ENCODE data around the gene CKS1B. TPM values are rescaled to one million over a fixed set of nuclear protein-coding genes. Genes with fewer than 3 reads are reported as not detected.

CKS1B gene
- total and polyA plus RNA-seq, 2 donors (not counting 1 experiment from before 2014, with no cell fraction given), result 16.8 to 33.0 TPM

- peaks cover 66% of the 10 kb centered on the region for H3K4me1 Mint-ChIP-seq
Measured at GRCh38 chr1:154951901-154952657, 22.4 kb upstream of the CKS1B start.

More at GRCh38 chr1:154951901-154952657, 22.4 kb upstream of the CKS1B start:
- peak overlapping the region in 2 of 5 experiments; percentile 21 to 22 for H3K4me3 ChIP-seq (ENCODE audit: control extremely low read depth in 1 of 5, extremely low read depth in 1 of 5, insufficient read depth in 1 of 5, low read depth in 2 of 5, low read length in 4 of 5)
- peaks cover 58% of the 10 kb centered on the region for H4K20me1 ChIP-seq (ENCODE audit: control insufficient read depth, insufficient read depth, low read length, poor library complexity, severe bottlenecking)
- no peak overlapping the region for H2AFZ ChIP-seq (ENCODE audit: insufficient read depth, low read depth, low read length, poor library complexity, severe bottlenecking)
- WGBS (ENCODE audit: insufficient coverage), result 31% methylated on average over 12 of the region's 15 CpGs
- Mint-ChIP-seq H3K27ac (peak overlapping the region; percentile 96), H3K9me3 (ENCODE audit: insufficient read depth) (no peaks in the 10 kb centered on the region), H3K4me3 (peak overlapping the region; percentile 65), H3K27me3 (no peaks in the 10 kb centered on the region)
- DNase-seq (peak; percentile 79), ATAC-seq (ENCODE audit: low read depth) (peak; percentile 15)
- H3K9me3 ChIP-seq (ENCODE audit: control extremely low read depth in 1 of 3, control insufficient read depth in 2 of 3, insufficient read depth in 1 of 3, low read length in 2 of 3), result no peaks in the 10 kb centered on the region
- ChIA-PET CTCF (interaction anchor here (0.9 to 6.1 kb wide), 7 partner anchors 9 to 99 kb away, joined by 3 to 34 read pairs (median 6); partner anchors contain the start of genes ADAM15, PMVK and PYGO2), POLR2A (interaction anchor here (0.6 to 2.2 kb wide), 6 partner anchors 10 to 344 kb away, joined by 3 to 9 read pairs (median 4); partner anchors contain the start of genes PMVK and PYGO2)
- peak overlapping the region; percentile 99 for H3K27ac ChIP-seq (ENCODE audit: low read length in 2 of 2)
- H3K4me2 ChIP-seq (replicated peaks; ENCODE audit: low read depth, low read length, poor library complexity, severe bottlenecking), result peak overlapping the region; percentile 85
- H3K79me2 ChIP-seq (ENCODE audit: control insufficient read depth, insufficient read depth, low read length), result peaks cover 72% of the 10 kb centered on the region
- H3K4me1 ChIP-seq (ENCODE audit: control insufficient read depth in 2 of 2, insufficient read depth in 2 of 2, low read length in 2 of 2), result peaks cover 52 to 63% of the 10 kb centered on the region in 2 donors
- intact Hi-C loops (cut with micrococcal nuclease), result no loop called here
- H3K27me3 ChIP-seq (replicated peaks in 1 of 4; ENCODE audit: control extremely low read depth in 1 of 4, control insufficient read depth in 3 of 4, insufficient read depth in 4 of 4, low read length in 3 of 4), result no peaks in the 10 kb centered on the region
- TF ChIP-seq EZH2 (IDR thresholded peaks at IDR 0.05; ENCODE audit: borderline replicate concordance, insufficient read depth, low read depth, low read length, poor library complexity, severe bottlenecking) (no peak), CTCF (IDR thresholded peaks at IDR 0.05) (no peak)
- peaks cover 2 to 45% of the 10 kb centered on the region in 2 experiments for H3K36me3 ChIP-seq (replicated peaks in 1 of 2; ENCODE audit: control extremely low read depth in 1 of 2, control insufficient read depth in 1 of 2, extremely low read depth in 1 of 2, insufficient read depth in 2 of 2, low read length in 1 of 2)
- H3K9ac ChIP-seq (ENCODE audit: low read length), result peak overlapping the region; percentile 42

Data from B cell (primary cell).